Heart left ventricle (tissue), 16 donors: ENCODE data around the gene RFFL. TPM values are rescaled to one million over a fixed set of nuclear protein-coding genes. Genes with fewer than 3 reads are reported as not detected.

Source experiments
- ATAC-seq, 4 donors: fragments of 200-7000 bp; cut with Tn5 transposase; one replicate each; pipeline ENCODE4 v1.9.1; 2020 to 2022; ENCODE audit warnings: moderate library complexity in 4 of 4, mild to moderate bottlenecking in 3 of 4, moderate number of reproducible peaks in 1 of 4
- DNase-seq, 5 donors: peaks; one replicate each; pipeline ENCODE4 v3.0.0-alpha.2; 2020
- H3K27ac ChIP-seq, 12 donors: fragments of 200-600 bp; sonication (generic) in 4 of 12; one replicate each; pipeline versions ENCODE4 v1.5.0 to v1.8.0; 2016 to 2022; ENCODE audit warnings: mild to moderate bottlenecking in 2 of 12
- H3K27me3 ChIP-seq, 9 donors: fragments of 200-600 bp; sonication (generic) in 2 of 9; one replicate each; pipeline versions ENCODE4 v1.5.1 to v1.8.0; 2016 to 2022; ENCODE audit warnings: mild to moderate bottlenecking in 3 of 9
- H3K36me3 ChIP-seq, 9 donors: fragments of 200-600 bp; sonication (generic) in 2 of 9; one replicate each; pipeline versions ENCODE4 v1.5.0 to v1.8.0; 2018 to 2022; ENCODE audit warnings: mild to moderate bottlenecking in 2 of 9
- H3K4me1 ChIP-seq, 12 donors: fragments of 200-600 bp; sonication (generic) in 4 of 12; one replicate each; pipeline versions ENCODE4 v1.5.0 to v1.8.0; 2016 to 2022; ENCODE audit warnings: mild to moderate bottlenecking in 3 of 12
- H3K4me3 ChIP-seq, 12 donors: fragments of 200-600 bp; sonication (generic) in 4 of 12; one replicate each; pipeline versions ENCODE4 v1.5.0 to v1.8.0; 2017 to 2022; ENCODE audit warnings: mild to moderate bottlenecking in 9 of 12, moderate library complexity in 4 of 12
- H3K9me3 ChIP-seq, 12 donors: fragments of 200-600 bp; sonication (generic) in 4 of 12; one replicate each; pipeline versions ENCODE4 v1.5.0 to v1.8.0; 2016 to 2022; ENCODE audit warnings: mild to moderate bottlenecking in 1 of 12
- CTCF ChIP-seq, 12 donors: fragments of 200-600 bp; sonication (generic) in 4 of 12; IDR thresholded peaks; one replicate each; pipeline versions ENCODE4 v1.5.0 to v1.8.0; 2018 to 2022; ENCODE audit warnings: antibody characterized with exemption in 12 of 12, mild to moderate bottlenecking in 5 of 12
- POLR2A ChIP-seq, 2 donors: fragments of 450-650 bp; IDR thresholded peaks; one replicate each; pipeline ENCODE4 v1.6.1; 2017; ENCODE audit warnings: antibody characterized with exemption in 2 of 2, mild to moderate bottlenecking in 2 of 2, moderate library complexity in 2 of 2
- WGBS, 4 donors: extraction: QIAGEN DNeasy Blood & Tissue Kit in 2 of 4; methylation state at CpG; one replicate each; pipeline versions ENCODE4 v1.1.5 to v1.1.7; 2013 to 2018; 5-methylcytosine and 5-hydroxymethylcytosine counted together
- intact Hi-C, 10 donors: fragments of 100-400 bp; cut with DNase I; formaldehyde crosslinking; loops; one replicate each; pipeline versions ENCODE4 v1.11.1 to v1.14.2; 2022
- polyA plus RNA-seq, 2 donors: library from polyadenylated mRNA; stranded (reverse); fragments of 200-250 nt; gene quantifications; one replicate each; pipeline ENCODE4 v1.2.3, GENCODE V29; 2013
- total RNA-seq, 9 donors: library from RNA; depleted of rRNA in 2 of 9; stranded (reverse); fragments of >200 nt in 2 of 9; fragmentation: NEBNext Ultra II Directional in 3 of 9; extraction: Animal tissue kit (Norgen Biotek cat#: 25700) in 3 of 9; gene quantifications; one replicate each; pipeline versions ENCODE4 v1.1.0 to v1.2.4, GENCODE V29; 2016 to 2023
- donor health status: ischemic (EF 13 %, LVEDD 7.1; RV severe dilation, severe dysfunction).
- donor health status: healthy with polysubstance abuse.
- donor health status: DM: no; HTN: yes; CAD: no.
- donor health status: DM: no; HTN: no; CAD: no.
- donor health status: ischemic (EF 25% LVEDD 6.9; RV normal size, moderate dysfunction).
- donor health status: ischemic (EF 25% LVEDD 5.7; RV mildly dilated, moderate dysfunction).
- donor health status: healthy.
- donor health status: DM: yes; HTN: yes; CAD: no.
- donor health status: ischemic (EF 35%, LVEDD 5.7; RV mildly dilated, moderate dysfunction).
- donor health status: nonischemic (EF 11% LVEDD 7.7; RV severe dilation, severe dysfunction).
- donor health status: DM: yes; HTN: yes; CAD: no.
- donor health status: PGD.
- donor health status: ischemic (EF 29% LVEDD 5.4; RV normal size, mild dysfunction).
- donor health status: nonischemic (EF 23%, LVEDD 6.1; RV moderate dilation, normal function).

Gene RFFL
- total and polyA plus RNA-seq, 11 donors = 2.6 to 21.6 (median 13.0) TPM

DNA sequence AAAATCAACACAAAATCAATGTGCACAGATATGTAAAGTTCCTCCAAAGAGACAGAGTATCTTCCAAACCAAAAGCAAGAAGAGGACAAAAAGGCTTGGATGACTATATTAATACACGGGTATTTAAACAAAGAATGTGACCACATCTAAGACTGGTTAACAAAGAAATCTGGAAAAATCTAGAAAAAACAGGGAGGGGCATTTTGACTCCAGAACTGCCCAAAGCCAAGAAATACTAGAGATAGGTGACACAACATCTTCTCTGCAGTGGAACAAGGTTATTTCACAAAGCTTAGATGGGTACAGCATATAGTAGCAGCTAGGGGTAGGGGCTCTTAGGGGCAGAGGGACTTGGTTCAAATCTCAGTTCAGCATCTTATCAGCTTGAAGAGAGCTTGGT lies 10.3 kb downstream of the RFFL start:
- Histone ChIP-seq H3K4me1 (peaks cover 0 to 36% (median 20%) of the 10 kb centered on the region in 12 donors), H3K27ac (peak overlapping the region in 1 of 12 donors; percentile 96), H3K9me3 (no peaks in the 10 kb centered on the region), H3K4me3 (no peak overlapping the region), H3K36me3 (no peaks in the 10 kb centered on the region), H3K27me3 (no peaks in the 10 kb centered on the region)
- TF ChIP-seq POLR2A (IDR thresholded peaks at IDR 0.05) = no peak
- TF ChIP-seq CTCF (IDR thresholded peaks at IDR 0.05) = no peak
- WGBS, 4 donors = 93 to 96% (median 96%) methylated on average over 1 of the region's 1 CpG
- no peak for DNase-seq
- intact Hi-C loops = loop anchor here in 1 of 10 donors (5.0 kb wide), 1 partner anchor 506 kb away; no protein-coding TSS in a partner anchor
- no peak for ATAC-seq

GRCh38 chr17:35052780-35053179 lies 10.7 kb downstream of the RFFL start:
- Histone ChIP-seq H3K4me1 (peaks cover 0 to 36% (median 20%) of the 10 kb centered on the region in 12 donors), H3K4me3 (no peak overlapping the region), H3K27ac (peak overlapping the region in 3 of 12 donors; percentile 3 to 96 (median 41)), H3K36me3 (no peaks in the 10 kb centered on the region), H3K27me3 (no peaks in the 10 kb centered on the region), H3K9me3 (no peaks in the 10 kb centered on the region)
- TF ChIP-seq CTCF (IDR thresholded peaks at IDR 0.05) (no peak), POLR2A (IDR thresholded peaks at IDR 0.05) (no peak)
- intact Hi-C loops = loop anchor here in 1 of 10 donors (5.0 kb wide), 1 partner anchor 505 kb away; no protein-coding TSS in a partner anchor
- no peak for ATAC-seq
- DNase-seq = no peak

- peaks cover 0 to 40% (median 20%) of the 10 kb centered on the region in 12 donors for H3K4me1 ChIP-seq
- intact Hi-C loops = loop anchor here in 1 of 10 donors (5.0 kb wide), 1 partner anchor 505 kb away; no protein-coding TSS in a partner anchor
- H3K27me3 ChIP-seq = no peaks in the 10 kb centered on the region
- peak overlapping the region in 5 of 12 donors; percentile 3 to 96 (median 49) for H3K27ac ChIP-seq
- TF ChIP-seq CTCF (IDR thresholded peaks at IDR 0.05) (no peak), POLR2A (IDR thresholded peaks at IDR 0.05) (no peak)
- ATAC-seq (peak in 1 of 4 donors; percentile 20), DNase-seq (no peak)
- H3K4me3 ChIP-seq = no peak overlapping the region
- H3K9me3 ChIP-seq = no peaks in the 10 kb centered on the region
- H3K36me3 ChIP-seq = no peaks in the 10 kb centered on the region
Observed at GRCh38 chr17:35052241-35052610, 11.3 kb downstream of the RFFL start.

DNA sequence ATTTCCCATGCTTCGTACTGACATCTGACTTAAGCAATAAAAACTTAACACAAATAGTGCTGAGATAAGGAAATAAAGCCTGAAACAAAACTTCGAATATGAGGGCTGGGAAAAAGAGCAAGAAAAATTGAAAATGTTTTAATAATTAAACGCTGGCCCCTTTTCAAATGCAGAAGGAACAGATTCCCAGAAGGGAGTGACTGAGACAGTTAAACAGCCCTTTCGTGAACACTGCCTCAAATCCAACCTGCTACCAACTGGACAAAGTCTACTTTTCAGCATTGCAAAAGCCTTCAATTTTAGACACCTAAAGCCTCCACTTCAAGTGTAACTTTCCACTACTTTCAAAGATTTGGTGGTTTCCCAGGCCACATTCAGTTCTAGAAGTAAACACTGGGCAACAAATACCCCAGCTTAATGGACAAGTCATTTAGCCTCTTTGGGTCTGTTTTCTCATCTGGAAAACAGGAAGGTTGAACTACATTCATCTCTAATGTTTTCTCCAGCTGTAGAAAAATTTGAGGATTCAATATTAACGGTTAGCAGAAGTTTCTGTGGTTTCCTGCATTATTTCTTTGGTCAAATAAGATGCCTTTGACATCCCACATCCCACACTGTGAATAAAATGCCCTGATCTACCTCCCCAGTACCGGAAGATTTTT lies 11.8 kb downstream of the RFFL start:
- intact Hi-C loops = loop anchor here in 1 of 10 donors (5.0 kb wide), 1 partner anchor 504 kb away; no protein-coding TSS in a partner anchor

More for the DNA sequence above, 11.8 kb downstream of the RFFL start:
- Histone ChIP-seq H3K27ac (peak overlapping the region in 8 of 12 donors; percentile 33 to 96 (median 53)), H3K27me3 (no peaks in the 10 kb centered on the region), H3K9me3 (no peaks in the 10 kb centered on the region), H3K36me3 (no peaks in the 10 kb centered on the region), H3K4me1 (peaks cover 0 to 45% (median 20%) of the 10 kb centered on the region in 12 donors), H3K4me3 (peak overlapping the region in 3 of 12 donors; percentile 11 to 35 (median 12))
- WGBS, 4 donors = 39 to 47% (median 44%) methylated on average over 6 of the region's 6 CpGs
- TF ChIP-seq CTCF (IDR thresholded peaks at IDR 0.05) (no peak), POLR2A (IDR thresholded peaks at IDR 0.05) (no peak)
- ATAC-seq = peak in 1 of 4 donors; percentile 24
- no peak for DNase-seq
